ENCODE measurements around the gene FLNC.

Gene FLNC

DNA sequence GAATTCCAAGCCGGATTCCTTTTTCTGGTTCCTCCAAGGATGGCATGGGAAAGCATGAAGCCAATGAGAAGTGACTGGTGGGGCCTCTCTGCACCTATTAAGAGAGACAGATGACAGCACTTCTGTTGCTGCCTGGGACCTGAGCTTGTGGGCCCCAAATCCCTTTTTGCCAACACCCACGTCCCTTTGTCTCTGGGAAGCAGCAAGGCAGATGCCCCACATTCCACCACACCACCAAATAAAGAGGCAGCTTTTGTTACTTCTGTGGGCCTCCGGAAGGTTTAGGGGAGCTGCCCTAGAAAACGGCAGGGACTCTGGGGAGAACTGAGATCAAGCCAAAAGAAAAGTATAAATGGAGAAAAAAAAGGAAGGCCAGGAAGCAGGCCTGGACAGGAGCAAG, 35.1 kb upstream of the FLNC start:
- H3K27me3 Mint-ChIP-seq: no peaks in the 10 kb centered on the region
- peaks cover 2% of the 10 kb centered on the region for H3K36me3 Mint-ChIP-seq
- peaks cover 4% of the 10 kb centered on the region for H3K4me1 Mint-ChIP-seq
- no peak overlapping the region for H3K27ac Mint-ChIP-seq
- H3K4me3 Mint-ChIP-seq: no peak overlapping the region
- no peaks in the 10 kb centered on the region for H3K9me3 Mint-ChIP-seq

DNA sequence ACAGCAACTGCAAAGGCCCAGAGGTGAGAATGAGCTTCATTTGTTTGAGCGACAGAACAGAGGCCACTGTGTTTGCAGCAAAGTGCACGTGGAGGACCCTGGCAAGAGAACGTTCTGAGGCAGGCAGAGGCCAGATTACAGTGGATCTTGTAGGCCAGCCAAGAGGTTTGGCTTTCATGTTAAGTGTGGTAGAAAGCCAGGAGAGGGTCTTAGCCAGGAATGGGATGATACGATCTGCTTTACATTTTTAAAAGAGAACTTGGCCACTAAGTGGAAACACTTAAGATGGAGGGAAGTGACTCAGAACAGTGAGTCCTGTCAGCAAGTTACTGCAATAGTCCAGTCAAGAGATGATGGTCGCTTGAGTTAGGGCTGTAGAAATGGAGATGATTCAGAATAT, 33.9 kb upstream of the FLNC start:
- Mint-ChIP-seq H3K27ac (no peak overlapping the region), H3K36me3 (peaks cover 5% of the 10 kb centered on the region), H3K27me3 (no peaks in the 10 kb centered on the region), H3K4me3 (no peak overlapping the region), H3K9me3 (no peaks in the 10 kb centered on the region), H3K4me1 (no peaks in the 10 kb centered on the region)

DNA sequence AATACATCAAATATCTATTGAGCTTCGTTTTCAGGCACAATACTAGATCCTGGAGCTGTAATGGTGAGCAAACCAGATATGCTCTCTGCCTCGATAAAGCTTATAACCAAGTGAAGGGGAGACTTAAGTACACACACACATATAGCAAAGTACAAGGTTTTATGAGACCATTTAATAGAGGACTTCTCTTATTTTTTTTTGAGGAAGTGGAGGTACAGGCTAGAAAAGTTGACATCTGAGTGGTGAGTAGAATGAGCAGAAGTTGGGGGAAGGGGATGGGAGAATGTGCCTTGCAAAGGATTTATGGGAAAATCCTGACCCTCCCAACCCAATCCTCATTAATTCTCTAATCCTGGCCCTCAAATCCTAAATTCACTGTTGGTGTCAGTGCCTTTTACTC, 30.8 kb upstream of the FLNC start:
- Mint-ChIP-seq H3K27ac (no peak overlapping the region), H3K36me3 (peaks cover 6% of the 10 kb centered on the region), H3K9me3 (no peaks in the 10 kb centered on the region), H3K4me1 (no peaks in the 10 kb centered on the region), H3K27me3 (no peaks in the 10 kb centered on the region), H3K4me3 (no peak overlapping the region)

DNA sequence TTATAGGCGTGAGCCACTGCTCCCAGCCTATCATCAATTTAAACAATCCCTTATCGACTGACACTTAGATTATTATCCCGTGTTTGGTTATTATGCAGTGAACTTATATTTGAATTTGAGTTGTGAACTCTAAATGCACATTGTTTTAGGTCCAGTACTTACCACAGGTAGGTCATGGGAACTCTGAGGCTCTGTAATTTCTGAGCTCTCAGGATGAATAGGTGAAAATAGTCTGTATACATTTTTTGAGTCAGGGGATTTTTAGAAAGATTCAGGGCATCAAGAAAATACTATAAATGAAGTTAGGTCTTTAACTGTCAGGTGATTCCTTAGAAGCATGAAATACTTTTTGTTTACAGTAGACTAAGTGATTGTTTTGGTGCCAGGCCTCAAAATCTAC, 29.6 kb upstream of the FLNC start:
- Mint-ChIP-seq H3K4me1 (no peaks in the 10 kb centered on the region), H3K36me3 (peaks cover 6% of the 10 kb centered on the region), H3K27me3 (no peaks in the 10 kb centered on the region), H3K4me3 (no peak overlapping the region), H3K27ac (no peak overlapping the region), H3K9me3 (no peaks in the 10 kb centered on the region)

DNA sequence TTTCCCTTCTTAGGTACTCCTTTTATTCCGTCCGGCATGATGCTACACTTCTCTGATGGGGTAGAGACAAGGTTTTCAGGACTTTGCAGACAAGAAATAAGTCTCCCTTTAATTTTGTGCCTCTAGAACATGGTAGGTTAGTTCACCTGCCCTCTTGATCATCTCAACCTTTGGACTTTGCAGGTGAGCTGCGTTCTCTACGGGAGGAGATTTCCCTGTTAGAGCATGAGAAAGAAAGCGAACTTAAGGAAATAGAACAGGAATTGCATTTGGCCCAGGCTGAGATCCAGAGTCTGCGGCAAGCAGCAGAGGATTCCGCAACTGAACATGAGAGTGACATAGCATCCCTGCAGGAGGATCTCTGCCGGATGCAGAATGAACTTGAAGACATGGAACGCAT, 29.2 kb upstream of the FLNC start:
- Mint-ChIP-seq H3K4me3 (no peak overlapping the region), H3K36me3 (peaks cover 6% of the 10 kb centered on the region), H3K4me1 (no peaks in the 10 kb centered on the region), H3K9me3 (no peaks in the 10 kb centered on the region), H3K27me3 (no peaks in the 10 kb centered on the region), H3K27ac (no peak overlapping the region)

DNA sequence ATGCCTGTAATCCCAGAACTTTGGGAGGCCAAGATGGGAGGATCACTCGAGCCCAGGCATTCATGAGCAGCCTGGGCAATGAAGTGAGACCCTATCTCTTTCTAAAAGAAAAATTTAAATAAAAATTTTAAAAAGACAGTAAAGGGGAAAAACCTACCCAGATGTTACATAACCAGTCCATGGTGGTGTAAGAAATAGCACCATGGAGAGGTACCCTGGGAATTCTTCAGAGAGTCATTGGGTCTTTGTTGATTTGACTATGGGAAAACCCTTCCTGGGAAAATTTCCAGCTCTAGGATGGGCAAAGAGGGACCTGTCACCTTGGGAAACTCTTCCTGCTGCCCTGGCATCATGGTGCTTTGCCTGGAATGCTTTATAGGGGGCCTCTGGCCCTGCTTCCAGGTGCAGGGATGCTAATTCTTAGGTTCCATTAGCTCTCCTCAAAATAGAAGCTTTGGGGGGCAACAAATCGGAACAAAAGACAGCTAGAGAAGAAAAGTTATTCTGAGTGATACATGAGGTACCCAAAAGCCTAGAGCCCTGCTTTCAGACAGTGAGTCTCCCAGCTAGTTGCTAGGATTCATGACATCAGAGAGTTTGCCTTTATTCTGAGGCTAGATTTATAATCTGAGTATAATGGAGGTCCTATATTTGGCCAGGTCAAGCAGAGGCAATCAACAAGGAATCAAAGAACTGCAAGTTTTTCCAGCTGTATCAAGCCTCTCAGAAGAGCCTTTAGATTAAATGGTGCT, 28.4 kb upstream of the FLNC start:
- no peak overlapping the region for H3K27ac Mint-ChIP-seq
- no peaks in the 10 kb centered on the region for H3K9me3 Mint-ChIP-seq
- no peak overlapping the region for H3K4me3 Mint-ChIP-seq
- peaks cover 6% of the 10 kb centered on the region for H3K36me3 Mint-ChIP-seq
- H3K27me3 Mint-ChIP-seq: no peaks in the 10 kb centered on the region
- no peaks in the 10 kb centered on the region for H3K4me1 Mint-ChIP-seq

DNA sequence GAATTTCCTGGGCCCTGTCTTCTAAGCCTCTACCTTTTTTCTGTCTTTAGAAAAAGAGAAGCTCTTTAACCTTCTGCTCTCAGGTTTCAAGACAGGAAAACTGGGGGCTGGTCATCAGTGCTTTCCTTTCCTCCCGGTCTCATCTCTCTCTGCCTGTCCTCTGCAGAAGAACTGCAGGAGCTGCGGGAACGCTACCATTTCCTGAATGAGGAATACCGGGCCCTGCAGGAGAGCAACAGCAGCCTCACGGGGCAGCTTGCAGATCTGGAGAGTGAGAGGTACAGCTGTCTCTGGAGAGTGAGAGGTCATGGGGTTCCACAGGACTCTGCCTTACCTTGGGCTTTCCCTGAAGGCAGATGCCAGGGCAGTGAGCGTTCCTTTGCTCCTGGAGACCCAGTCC, 25.7 kb upstream of the FLNC start:
- H3K27me3 Mint-ChIP-seq: no peaks in the 10 kb centered on the region
- no peak overlapping the region for H3K4me3 Mint-ChIP-seq
- no peaks in the 10 kb centered on the region for H3K9me3 Mint-ChIP-seq
- H3K36me3 Mint-ChIP-seq: peaks cover 4% of the 10 kb centered on the region
- H3K27ac Mint-ChIP-seq: no peak overlapping the region
- H3K4me1 Mint-ChIP-seq: no peaks in the 10 kb centered on the region

DNA sequence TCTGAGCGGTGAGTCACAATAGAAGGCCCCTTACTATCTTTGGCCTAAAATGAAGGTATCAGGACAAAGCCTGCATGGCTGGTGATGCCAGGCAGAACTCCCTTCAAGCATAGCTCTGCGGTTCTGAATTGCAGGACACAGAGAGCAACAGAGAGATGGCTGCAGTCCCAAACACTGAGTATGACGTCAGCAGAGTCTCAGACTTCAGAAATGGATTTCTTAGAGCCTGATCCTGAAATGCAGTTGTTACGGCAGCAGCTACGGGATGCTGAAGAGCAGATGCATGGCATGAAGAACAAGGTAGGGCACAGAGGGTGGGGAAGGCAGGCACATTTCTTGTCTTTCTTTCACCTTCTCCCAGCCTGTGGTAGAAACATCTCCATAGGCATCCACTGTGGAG, 25.0 kb upstream of the FLNC start:
- H3K4me3 Mint-ChIP-seq: no peak overlapping the region
- H3K36me3 Mint-ChIP-seq: peaks cover 4% of the 10 kb centered on the region
- H3K4me1 Mint-ChIP-seq: no peaks in the 10 kb centered on the region
- H3K9me3 Mint-ChIP-seq: no peaks in the 10 kb centered on the region
- no peak overlapping the region for H3K27ac Mint-ChIP-seq
- H3K27me3 Mint-ChIP-seq: no peaks in the 10 kb centered on the region

DNA sequence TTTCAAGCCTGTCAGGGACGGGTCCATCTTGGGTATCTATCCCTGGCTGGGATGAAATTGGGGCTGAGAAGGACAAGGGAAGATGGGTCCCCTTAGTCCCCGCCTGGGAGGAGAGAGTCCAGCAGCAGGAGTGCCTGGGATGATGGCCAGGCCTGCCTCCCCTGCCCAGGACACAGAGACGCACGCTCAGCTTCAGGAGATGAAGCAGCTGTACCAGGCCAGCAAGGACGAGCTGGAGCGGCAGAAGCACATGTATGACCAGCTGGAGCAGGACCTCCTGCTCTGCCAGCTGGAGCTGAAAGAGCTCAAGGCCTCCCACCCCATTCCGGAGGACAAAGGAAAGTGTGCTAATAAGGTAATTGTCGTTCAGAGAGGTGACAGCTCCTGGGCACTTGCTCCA, 23.0 kb upstream of the FLNC start:
- Mint-ChIP-seq H3K9me3 (no peaks in the 10 kb centered on the region), H3K27ac (no peak overlapping the region), H3K27me3 (no peaks in the 10 kb centered on the region), H3K36me3 (no peaks in the 10 kb centered on the region), H3K4me1 (no peaks in the 10 kb centered on the region), H3K4me3 (no peak overlapping the region)

DNA sequence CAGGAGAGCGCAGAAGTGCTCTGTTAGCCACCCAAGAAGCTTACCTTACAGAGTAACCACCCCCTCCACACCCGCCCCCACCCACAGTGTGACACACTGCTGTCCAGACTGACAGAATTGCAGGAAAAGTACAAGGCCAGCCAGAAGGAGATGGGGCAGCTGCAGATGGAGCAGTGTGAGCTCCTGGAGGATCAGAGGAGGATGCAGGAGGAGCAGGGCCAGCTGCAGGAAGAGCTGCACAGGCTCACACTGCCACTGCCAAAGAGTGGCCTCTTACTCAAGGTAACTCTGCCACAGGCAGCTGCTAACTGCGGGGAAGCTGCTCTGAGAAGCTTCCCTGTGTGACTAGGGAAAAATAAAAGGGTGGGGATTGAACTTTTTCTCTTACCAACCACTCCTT, 20.8 kb upstream of the FLNC start:
- no peaks in the 10 kb centered on the region for H3K36me3 Mint-ChIP-seq
- no peak overlapping the region for H3K27ac Mint-ChIP-seq
- H3K9me3 Mint-ChIP-seq: no peaks in the 10 kb centered on the region
- H3K27me3 Mint-ChIP-seq: no peaks in the 10 kb centered on the region
- no peak overlapping the region for H3K4me3 Mint-ChIP-seq
- no peaks in the 10 kb centered on the region for H3K4me1 Mint-ChIP-seq

DNA sequence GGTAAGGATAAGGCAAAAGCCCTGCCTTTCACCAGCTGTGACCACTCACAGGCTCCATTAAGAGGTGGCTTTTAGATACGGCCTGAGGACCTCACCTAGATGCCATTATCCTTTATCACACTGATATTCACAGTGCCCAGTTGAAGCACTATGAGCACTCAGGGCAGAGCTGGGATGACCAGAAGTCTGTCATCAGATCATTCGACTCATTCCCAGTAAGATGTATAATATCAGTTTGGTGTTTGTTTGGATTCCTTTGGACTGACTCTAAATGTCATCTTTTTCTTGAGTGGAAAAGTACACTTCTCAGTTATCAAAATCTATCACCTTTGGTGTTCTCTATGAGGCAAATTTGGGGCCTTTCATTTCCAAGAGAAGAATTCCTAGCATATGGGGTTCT, 19.7 kb upstream of the FLNC start:
- no peak overlapping the region for H3K27ac Mint-ChIP-seq
- H3K36me3 Mint-ChIP-seq: no peaks in the 10 kb centered on the region
- no peaks in the 10 kb centered on the region for H3K4me1 Mint-ChIP-seq
- H3K9me3 Mint-ChIP-seq: no peaks in the 10 kb centered on the region
- no peak overlapping the region for H3K4me3 Mint-ChIP-seq
- no peaks in the 10 kb centered on the region for H3K27me3 Mint-ChIP-seq

DNA sequence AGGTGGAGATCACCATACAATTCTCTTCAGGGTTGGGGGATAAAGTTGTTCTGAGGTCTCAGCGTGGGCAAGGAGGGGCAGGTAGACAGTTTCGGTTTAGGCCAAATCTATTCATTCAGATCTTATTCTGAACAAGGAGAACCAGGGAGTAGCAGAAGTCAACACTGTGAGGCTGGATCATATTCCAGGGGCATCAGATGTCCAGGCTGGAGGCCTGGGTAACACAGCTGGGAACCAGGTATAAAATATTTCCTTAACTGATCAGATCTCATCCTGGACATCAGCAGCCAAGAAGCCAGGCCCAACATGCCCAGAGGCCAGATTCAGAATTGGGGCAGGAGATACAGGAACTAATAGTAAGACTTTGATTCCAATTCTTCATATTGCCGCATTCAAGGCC, 19.2 kb upstream of the FLNC start:
- Mint-ChIP-seq H3K4me1 (no peaks in the 10 kb centered on the region), H3K27ac (no peak overlapping the region), H3K36me3 (no peaks in the 10 kb centered on the region), H3K9me3 (no peaks in the 10 kb centered on the region), H3K4me3 (no peak overlapping the region), H3K27me3 (no peaks in the 10 kb centered on the region)

DNA sequence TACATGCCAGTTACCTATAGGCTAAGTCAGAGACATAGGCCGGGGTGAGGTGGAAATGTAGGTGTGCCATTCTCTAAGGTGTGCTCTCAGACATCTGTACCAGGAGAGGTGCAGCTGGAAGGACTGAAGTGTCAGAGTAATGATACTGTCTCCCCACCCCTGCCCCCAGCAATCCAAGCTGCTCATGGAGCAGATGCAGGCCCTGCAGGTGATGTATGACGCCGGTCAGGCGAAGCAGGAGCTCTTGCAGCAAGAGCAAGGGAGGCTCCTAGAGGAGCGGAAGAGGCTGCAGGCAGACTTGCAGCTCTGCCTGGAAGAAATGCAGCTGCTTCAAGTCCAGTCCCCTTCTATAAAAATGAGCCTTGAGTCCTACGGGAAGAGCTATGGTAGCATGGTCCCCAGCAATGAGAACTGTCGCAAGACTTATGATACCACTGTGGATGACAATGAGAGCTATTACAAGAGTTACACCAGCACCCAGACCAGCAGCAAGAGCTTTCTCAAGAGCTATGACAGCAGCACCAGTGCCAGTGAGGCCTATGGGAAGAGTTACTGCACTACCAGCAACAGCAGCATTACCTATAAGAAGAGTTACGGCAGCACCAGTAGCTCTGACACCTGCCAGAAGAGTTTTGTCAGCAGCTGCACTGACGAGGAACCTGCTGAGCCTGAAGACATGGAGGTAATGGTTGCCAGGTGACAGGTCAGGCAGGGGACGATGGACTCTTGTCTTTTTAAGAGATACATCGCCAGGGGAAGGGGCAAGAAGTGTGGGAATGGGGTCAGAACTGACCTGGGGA, 18.4 kb upstream of the FLNC start:
- no peaks in the 10 kb centered on the region for H3K9me3 Mint-ChIP-seq
- H3K27ac Mint-ChIP-seq: no peak overlapping the region
- H3K4me3 Mint-ChIP-seq: no peak overlapping the region
- H3K27me3 Mint-ChIP-seq: no peaks in the 10 kb centered on the region
- no peaks in the 10 kb centered on the region for H3K4me1 Mint-ChIP-seq
- no peaks in the 10 kb centered on the region for H3K36me3 Mint-ChIP-seq

DNA sequence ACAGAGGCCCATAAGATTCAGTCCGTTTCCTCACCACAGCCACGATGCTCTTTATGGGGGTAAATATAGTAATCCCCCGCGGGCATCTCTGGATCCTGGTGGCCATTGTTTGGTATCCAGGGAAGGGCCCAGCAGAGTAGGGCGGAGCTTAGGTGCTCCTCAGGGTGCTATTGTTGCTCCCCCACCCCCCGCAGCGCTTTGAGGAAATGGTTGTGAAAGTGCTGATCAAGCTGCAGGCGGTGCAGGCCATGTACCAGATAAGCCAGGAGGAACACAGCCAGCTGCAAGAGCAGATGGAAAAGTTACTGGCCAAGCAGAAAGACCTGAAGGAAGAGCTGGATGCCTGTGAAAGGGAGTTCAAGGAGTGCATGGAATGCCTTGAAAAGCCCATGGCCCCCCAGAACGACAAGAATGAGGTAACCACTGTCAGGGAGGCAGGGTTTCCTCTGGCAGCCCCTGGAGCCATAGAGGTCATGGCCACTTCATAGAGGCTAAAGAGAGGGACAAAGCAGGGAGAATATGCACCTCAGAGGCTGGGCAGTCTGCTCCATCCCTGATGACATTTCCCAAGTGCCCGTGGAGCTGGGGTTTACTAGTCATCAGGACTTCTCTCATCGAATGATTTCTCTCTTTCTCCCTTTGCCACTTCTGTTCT, 17.6 kb upstream of the FLNC start:
- Mint-ChIP-seq H3K4me3 (no peak overlapping the region), H3K36me3 (no peaks in the 10 kb centered on the region), H3K4me1 (no peaks in the 10 kb centered on the region), H3K27me3 (no peaks in the 10 kb centered on the region), H3K27ac (no peak overlapping the region), H3K9me3 (no peaks in the 10 kb centered on the region)

DNA sequence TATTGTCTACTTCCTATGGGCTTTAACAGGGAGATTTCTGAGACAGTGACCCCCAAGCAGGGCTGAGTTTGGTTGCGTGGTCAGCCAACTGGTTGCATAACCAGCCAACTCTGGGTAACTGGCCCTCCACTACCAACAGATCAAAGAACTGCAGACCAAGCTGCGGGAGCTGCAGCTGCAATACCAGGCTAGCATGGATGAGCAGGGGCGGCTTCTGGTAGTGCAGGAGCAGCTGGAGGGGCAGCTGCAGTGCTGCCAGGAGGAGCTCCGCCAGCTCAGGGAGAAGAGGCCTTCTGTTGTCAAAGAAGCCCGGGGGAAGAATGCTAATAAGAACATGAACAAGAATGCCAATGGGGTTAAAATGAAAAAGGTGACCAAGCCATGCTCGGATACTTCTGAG, 15.7 kb upstream of the FLNC start:
- no peak overlapping the region for H3K4me3 Mint-ChIP-seq

DNA sequence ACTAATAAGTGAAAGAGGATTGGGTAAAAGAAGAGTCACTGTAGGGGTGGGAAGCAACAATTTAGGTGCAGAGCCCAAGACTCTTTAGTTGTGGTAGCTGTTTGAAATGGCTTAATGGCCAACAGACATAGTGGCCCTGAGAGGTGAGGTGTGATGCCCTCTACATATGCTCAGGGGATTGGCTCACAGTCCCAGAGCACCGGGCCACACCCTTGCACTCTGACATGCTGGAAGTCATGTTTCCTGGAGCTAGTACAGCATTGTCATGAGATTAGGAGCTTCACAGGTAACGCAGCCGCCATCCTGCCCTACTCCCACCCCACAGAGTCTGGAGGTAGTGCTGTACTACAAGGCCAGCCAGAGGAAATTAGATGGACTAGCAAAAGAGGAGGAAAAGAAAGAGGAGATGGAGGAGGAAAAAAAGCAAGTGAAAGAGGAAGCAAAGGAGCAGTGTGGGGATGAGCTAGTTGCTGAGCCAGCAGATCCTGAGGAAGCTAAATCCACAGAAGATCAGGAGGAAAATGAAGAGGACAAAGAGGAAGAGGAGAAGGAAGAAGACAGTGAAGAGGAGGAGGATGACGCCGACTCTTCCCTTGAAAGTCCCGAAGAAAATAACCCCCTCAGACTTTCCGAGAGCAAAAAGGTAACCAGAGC, 14.8 kb upstream of the FLNC start:
- Mint-ChIP-seq H3K4me1 (peaks cover 8% of the 10 kb centered on the region), H3K36me3 (no peaks in the 10 kb centered on the region), H3K27me3 (no peaks in the 10 kb centered on the region), H3K4me3 (no peak overlapping the region), H3K27ac (no peak overlapping the region), H3K9me3 (no peaks in the 10 kb centered on the region)

More for the DNA sequence above, 15.7 kb upstream of the FLNC start:
- H3K27me3 Mint-ChIP-seq: no peaks in the 10 kb centered on the region
- no peaks in the 10 kb centered on the region for H3K36me3 Mint-ChIP-seq
- no peaks in the 10 kb centered on the region for H3K9me3 Mint-ChIP-seq
- H3K4me1 Mint-ChIP-seq: no peaks in the 10 kb centered on the region
- no peak overlapping the region for H3K27ac Mint-ChIP-seq
